CD14-positive monocyte (primary cell): ENCODE measurements around the gene PLCD1. TPM values are rescaled to one million over a fixed set of nuclear protein-coding genes. Genes with fewer than 3 reads are reported as not detected.
"Not testable (repeated sequence)": the region's sequence is repeated elsewhere in the genome, so short reads cannot be mapped to it uniquely, and the experiment has no call there.

Source experiments
- DNase-seq, 3 donors: peaks; one replicate each; pipeline ENCODE4 v3.0.0-alpha.2; 2011 to 2022
- H2AFZ ChIP-seq: 2 replicates; pipeline ENCODE4 v1.6.0; 2012; ENCODE audit warnings: mild to moderate bottlenecking, low read depth, low read length, inconsistent platforms; ENCODE audit not compliant: insufficient read depth, poor library complexity, severe bottlenecking
- H3K27ac ChIP-seq, 2 donors: 1 replicate in 1 of 2; 2 replicates in 1 of 2; pipeline ENCODE4 v1.5.1; 2012 to 2013; ENCODE audit warnings: low read length in 2 of 2, control low read depth in 1 of 2, inconsistent platforms in 1 of 2, low read depth in 1 of 2, mild to moderate bottlenecking in 1 of 2
- H3K27me3 ChIP-seq, 2 donors: one replicate each; pipeline versions ENCODE4 v1.6.0 to v1.6.1; 2011 to 2013; ENCODE audit warnings: low read length in 2 of 2; ENCODE audit not compliant: control insufficient read depth in 2 of 2, insufficient read depth in 2 of 2
- H3K36me3 ChIP-seq, 2 donors: replicated peaks in 1 of 2; 1 replicate in 1 of 2; 2 replicates in 1 of 2; pipeline versions ENCODE4 v1.5.1 to v1.6.1; 2012 to 2013; ENCODE audit warnings: low read length in 2 of 2, control low read depth in 1 of 2, inconsistent platforms in 1 of 2, mild to moderate bottlenecking in 1 of 2; ENCODE audit not compliant: insufficient read depth in 2 of 2, control insufficient read depth in 1 of 2
- H3K4me1 ChIP-seq, 2 donors: 1 replicate in 1 of 2; 2 replicates in 1 of 2; pipeline versions ENCODE4 v1.5.1 to v1.6.1; 2012 to 2013; ENCODE audit warnings: low read length in 2 of 2, control low read depth in 1 of 2, inconsistent platforms in 1 of 2, mild to moderate bottlenecking in 1 of 2, moderate library complexity in 1 of 2; ENCODE audit not compliant: insufficient read depth in 2 of 2, control insufficient read depth in 1 of 2
- H3K4me2 ChIP-seq: replicated peaks from 2 replicates; pipeline ENCODE3; 2012; ENCODE audit warnings: low read length, moderate library complexity, mild to moderate bottlenecking; ENCODE audit not compliant: poor library complexity, severe bottlenecking; ENCODE audit errors: extremely low read depth
- H3K4me3 ChIP-seq, 3 experiments: fragments of 200-600 bp in 1 of 3; sonication (generic) in 1 of 3; replicated peaks in 1 of 3; 1 replicate in 2 of 3; 2 replicates in 1 of 3; pipeline ENCODE4 v1.5.1; 2011 to 2013; ENCODE audit warnings: low read length in 3 of 3, mild to moderate bottlenecking in 3 of 3, control low read depth in 2 of 3, low read depth in 2 of 3, inconsistent platforms in 1 of 3, moderate library complexity in 1 of 3
- H3K79me2 ChIP-seq: 2 replicates; pipeline ENCODE4 v1.6.0; 2012; ENCODE audit warnings: mild to moderate bottlenecking, control low read depth, inconsistent platforms, low read length, moderate library complexity; ENCODE audit not compliant: insufficient read depth
- H3K9ac ChIP-seq: 2 replicates; pipeline ENCODE4 v1.6.0; 2017; ENCODE audit warnings: low read length, mild to moderate bottlenecking; ENCODE audit not compliant: insufficient read depth, poor library complexity, severe bottlenecking
- H3K9me3 ChIP-seq, 2 donors: replicated peaks in 1 of 2; 1 replicate in 1 of 2; 2 replicates in 1 of 2; pipeline versions ENCODE4 v1.5.1 to v1.6.1; 2012 to 2013; ENCODE audit warnings: low read length in 2 of 2, control low read depth in 1 of 2; ENCODE audit not compliant: control insufficient read depth in 1 of 2, insufficient read depth in 1 of 2
- H4K20me1 ChIP-seq: 2 replicates; pipeline ENCODE4 v1.6.0; 2012; ENCODE audit warnings: mild to moderate bottlenecking, low read length, control low read depth, moderate library complexity; ENCODE audit not compliant: insufficient read depth
- H3K27ac Mint-ChIP-seq, 7 donors: one replicate each; pipeline ENCODE4 v1.8.0; 2020; ENCODE audit warnings: mild to moderate bottlenecking in 7 of 7, mixed read lengths in 7 of 7, moderate library complexity in 6 of 7, inconsistent platforms in 2 of 7
- H3K27me3 Mint-ChIP-seq, 3 donors: one replicate each; pipeline ENCODE4 v1.8.0; 2021 to 2022; ENCODE audit warnings: low read depth in 3 of 3, mild to moderate bottlenecking in 3 of 3, mixed read lengths in 3 of 3, moderate library complexity in 3 of 3, inconsistent platforms in 1 of 3
- H3K36me3 Mint-ChIP-seq, 2 donors: one replicate each; pipeline ENCODE4 v1.8.0; 2020; ENCODE audit warnings: mixed read lengths in 2 of 2, inconsistent platforms in 1 of 2, mild to moderate bottlenecking in 1 of 2
- H3K4me1 Mint-ChIP-seq: one replicate; pipeline ENCODE4 v1.8.0; 2020; ENCODE audit warnings: mild to moderate bottlenecking, mixed read lengths
- H3K4me3 Mint-ChIP-seq, 2 donors: one replicate each; pipeline ENCODE4 v1.8.0; 2020; ENCODE audit warnings: mild to moderate bottlenecking in 2 of 2, mixed read lengths in 2 of 2, moderate library complexity in 1 of 2
- H3K9me3 Mint-ChIP-seq, 7 donors: one replicate each; pipeline ENCODE4 v1.8.0; 2020 to 2022; ENCODE audit warnings: mixed read lengths in 7 of 7, mild to moderate bottlenecking in 6 of 7, moderate library complexity in 6 of 7, inconsistent platforms in 2 of 7
- WGBS: methylation state at CpG from one replicate; pipeline ENCODE4 v1.1.5; 2013; ENCODE audit warnings: missing lambda C conversion rate; ENCODE audit not compliant: insufficient coverage; 5-methylcytosine and 5-hydroxymethylcytosine counted together
- intact Hi-C, 2 donors: fragments of 100-400 bp; cut with micrococcal nuclease; formaldehyde crosslinking; loops; one replicate each; pipeline versions ENCODE4 v1.15.0 to v1.15.1; 2023
- polyA plus RNA-seq, 3 donors: library from polyadenylated mRNA; depleted of rRNA in 1 of 3; unstranded in 2 of 3; stranded (reverse) in 1 of 3; fragments of 300-500 nt in 2 of 3; fragments of >200 nt in 1 of 3; fragmentation: Illumina TruSeq in 2 of 3; gene quantifications; 1 replicate in 2 of 3; 2 replicates in 1 of 3; pipeline ENCODE4 v1.2.3, GENCODE V29; 2012 to 2021
- TF ChIP-seq, protein P1 (sequence below): fragments of 200-600 bp; IDR thresholded peaks from one replicate; pipeline ENCODE4 v1.8.0; 2022; ENCODE audit warnings: antibody characterized with exemption, mild to moderate bottlenecking

Gene PLCD1
- polyA plus RNA-seq, 3 donors = 4.1 to 6.4 (median 6.0) TPM

GRCh38 chr3:37974121-37975083 is 55.0 kb downstream of the PLCD1 start:
- TF ChIP-seq, protein P1, sequence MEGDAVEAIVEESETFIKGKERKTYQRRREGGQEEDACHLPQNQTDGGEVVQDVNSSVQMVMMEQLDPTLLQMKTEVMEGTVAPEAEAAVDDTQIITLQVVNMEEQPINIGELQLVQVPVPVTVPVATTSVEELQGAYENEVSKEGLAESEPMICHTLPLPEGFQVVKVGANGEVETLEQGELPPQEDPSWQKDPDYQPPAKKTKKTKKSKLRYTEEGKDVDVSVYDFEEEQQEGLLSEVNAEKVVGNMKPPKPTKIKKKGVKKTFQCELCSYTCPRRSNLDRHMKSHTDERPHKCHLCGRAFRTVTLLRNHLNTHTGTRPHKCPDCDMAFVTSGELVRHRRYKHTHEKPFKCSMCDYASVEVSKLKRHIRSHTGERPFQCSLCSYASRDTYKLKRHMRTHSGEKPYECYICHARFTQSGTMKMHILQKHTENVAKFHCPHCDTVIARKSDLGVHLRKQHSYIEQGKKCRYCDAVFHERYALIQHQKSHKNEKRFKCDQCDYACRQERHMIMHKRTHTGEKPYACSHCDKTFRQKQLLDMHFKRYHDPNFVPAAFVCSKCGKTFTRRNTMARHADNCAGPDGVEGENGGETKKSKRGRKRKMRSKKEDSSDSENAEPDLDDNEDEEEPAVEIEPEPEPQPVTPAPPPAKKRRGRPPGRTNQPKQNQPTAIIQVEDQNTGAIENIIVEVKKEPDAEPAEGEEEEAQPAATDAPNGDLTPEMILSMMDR = peak; percentile 87
- peaks cover 17% of the 10 kb centered on the region for H3K4me1 Mint-ChIP-seq
- no peak overlapping the region for H3K27ac ChIP-seq
- no peaks in the 10 kb centered on the region for H3K27me3 ChIP-seq
- H3K27me3 Mint-ChIP-seq = no peaks in the 10 kb centered on the region
- no peak overlapping the region for H3K4me2 ChIP-seq
- H3K4me3 ChIP-seq = no peak overlapping the region
- H3K9me3 Mint-ChIP-seq = no peaks in the 10 kb centered on the region
- H3K4me1 ChIP-seq = peaks cover 17 to 21% of the 10 kb centered on the region in 2 donors
- H3K79me2 ChIP-seq = no peaks in the 10 kb centered on the region
- H3K36me3 Mint-ChIP-seq = no peaks in the 10 kb centered on the region
- intact Hi-C loops = loop anchor here (2.0 to 10.0 kb wide), 3 partner anchors 28 to 140 kb away; no protein-coding TSS in a partner anchor
- no peaks in the 10 kb centered on the region for H4K20me1 ChIP-seq
- H3K4me3 Mint-ChIP-seq = no peak overlapping the region
- no peaks in the 10 kb centered on the region for H3K36me3 ChIP-seq
- H2AFZ ChIP-seq = no peak overlapping the region
- H3K27ac Mint-ChIP-seq = peak overlapping the region in 6 of 7 donors; percentile 10 to 86 (median 32)
- no peak overlapping the region for H3K9ac ChIP-seq
- no peaks in the 10 kb centered on the region for H3K9me3 ChIP-seq
- peak; percentile 72 to 86 (median 81) for DNase-seq
- WGBS = 76% methylated on average over 9 of the region's 9 CpGs

DNA sequence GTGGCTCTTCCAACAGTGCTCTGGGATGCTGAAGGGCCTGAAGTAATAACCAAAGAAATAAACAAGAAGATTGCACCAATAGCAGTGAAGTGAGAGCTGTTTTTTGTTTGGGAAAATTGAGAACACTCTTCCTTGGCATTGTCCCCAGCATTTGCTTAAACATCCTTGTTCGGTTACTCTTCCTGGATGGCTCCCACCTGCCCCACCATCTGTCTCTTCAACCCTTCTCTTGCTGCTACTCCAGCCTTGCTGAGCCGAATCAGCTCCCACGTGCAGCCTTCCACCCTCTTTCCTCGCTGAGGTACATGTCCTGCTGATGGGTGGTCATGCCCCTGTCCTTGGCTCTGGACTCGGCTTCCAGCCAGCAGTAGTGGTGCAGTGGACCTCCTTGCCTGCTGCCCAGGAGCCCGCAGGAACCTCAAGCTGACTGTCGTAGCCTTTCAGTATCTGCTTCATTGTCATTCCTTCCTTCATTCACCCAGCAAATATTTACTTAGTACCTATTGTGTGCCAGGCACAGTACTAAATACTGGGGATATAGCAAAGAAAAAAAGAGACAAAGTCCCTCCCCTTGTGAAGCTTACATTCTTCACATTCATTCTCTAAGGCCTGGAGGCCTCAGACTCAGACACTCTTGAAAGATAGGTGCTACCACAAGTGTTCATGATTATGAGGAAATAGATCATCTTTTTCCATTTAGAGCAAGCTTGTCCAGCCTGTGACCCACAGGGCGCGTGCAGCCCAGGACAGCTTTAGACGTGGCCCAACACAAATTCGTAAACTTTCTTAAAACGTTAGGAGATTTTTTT is 56.0 kb downstream of the PLCD1 start:
- WGBS = 98% methylated on average over 7 of the region's 12 CpGs
- H3K27ac ChIP-seq = no peak overlapping the region
- H2AFZ ChIP-seq = no peak overlapping the region
- Mint-ChIP-seq H3K36me3 (peaks cover 0 to 3% of the 10 kb centered on the region in 2 donors), H3K9me3 (no peaks in the 10 kb centered on the region), H3K27me3 (peaks cover 0 to under 1% (median 0%) of the 10 kb centered on the region in 3 donors), H3K27ac (peak overlapping the region in 2 of 7 donors; percentile 34 to 62), H3K4me3 (no peak overlapping the region), H3K4me1 (peaks cover 11% of the 10 kb centered on the region)
- H3K9ac ChIP-seq = no peak overlapping the region
- no peak overlapping the region for H3K4me2 ChIP-seq
- H3K9me3 ChIP-seq = no peaks in the 10 kb centered on the region
- peaks cover 10 to 12% of the 10 kb centered on the region in 2 donors for H3K4me1 ChIP-seq
- intact Hi-C loops = loop anchor here (2.0 to 10.0 kb wide), 3 partner anchors 29 to 141 kb away; no protein-coding TSS in a partner anchor
- H3K27me3 ChIP-seq = no peaks in the 10 kb centered on the region
- TF ChIP-seq, protein P1 = no peak
- no peak overlapping the region for H3K4me3 ChIP-seq
- H4K20me1 ChIP-seq = no peaks in the 10 kb centered on the region
- peak in 1 of 3 donors; percentile 2 for DNase-seq
- H3K36me3 ChIP-seq = no peaks in the 10 kb centered on the region
- no peaks in the 10 kb centered on the region for H3K79me2 ChIP-seq

DNA sequence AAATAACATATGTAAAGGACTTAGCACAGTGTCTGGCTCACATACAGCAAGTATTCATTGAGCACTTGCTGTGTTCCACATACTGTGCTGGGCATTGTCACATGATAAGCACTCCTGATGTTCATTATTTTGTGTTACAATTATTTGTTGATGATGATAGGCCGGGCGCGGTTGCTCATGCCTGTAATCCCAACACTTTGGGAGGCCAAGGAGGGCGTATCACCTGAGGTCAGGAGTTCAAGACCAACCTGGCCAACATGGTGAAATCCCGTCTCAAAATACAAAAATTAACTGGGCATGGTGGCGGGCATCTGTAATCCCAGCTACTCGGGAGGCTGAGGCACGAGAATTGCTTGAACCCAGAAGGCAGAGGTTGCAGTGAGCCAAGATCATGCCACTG is 57.4 kb downstream of the PLCD1 start:
- H3K27me3 Mint-ChIP-seq, H2AFZ ChIP-seq, H3K4me2 ChIP-seq, H3K4me1 ChIP-seq, H3K79me2 ChIP-seq, H3K27ac Mint-ChIP-seq, H3K4me3 Mint-ChIP-seq, H3K9ac ChIP-seq, H4K20me1 ChIP-seq, H3K27ac ChIP-seq, H3K4me1 Mint-ChIP-seq, H3K36me3 Mint-ChIP-seq, H3K27me3 ChIP-seq, H3K9me3 ChIP-seq, H3K9me3 Mint-ChIP-seq, DNase-seq, H3K36me3 ChIP-seq, H3K4me3 ChIP-seq: not testable (repeated sequence)
- intact Hi-C loops = loop anchor here (5.0 to 10.0 kb wide), 2 partner anchors 70 to 143 kb away; no protein-coding TSS in a partner anchor
- 100% methylated on average over 5 of the region's 8 CpGs for WGBS
